HepG2 (cell line): ENCODE results near the gene ITGB5.

ENCODE experiments used
- HDAC1 ChIP-seq: sonication (generic); formaldehyde crosslinking; IDR thresholded peaks from 2 replicates; pipeline ENCODE4 v1.5.1; 2020; ENCODE audit warnings: mild to moderate bottlenecking, missing genetic modification reagents
- TF ChIP-seq, protein P1 (sequence below): fragments of 450-650 bp; IDR thresholded peaks from 2 replicates; pipeline ENCODE4 v1.6.1; 2017; ENCODE audit warnings: mild to moderate bottlenecking

DNA sequence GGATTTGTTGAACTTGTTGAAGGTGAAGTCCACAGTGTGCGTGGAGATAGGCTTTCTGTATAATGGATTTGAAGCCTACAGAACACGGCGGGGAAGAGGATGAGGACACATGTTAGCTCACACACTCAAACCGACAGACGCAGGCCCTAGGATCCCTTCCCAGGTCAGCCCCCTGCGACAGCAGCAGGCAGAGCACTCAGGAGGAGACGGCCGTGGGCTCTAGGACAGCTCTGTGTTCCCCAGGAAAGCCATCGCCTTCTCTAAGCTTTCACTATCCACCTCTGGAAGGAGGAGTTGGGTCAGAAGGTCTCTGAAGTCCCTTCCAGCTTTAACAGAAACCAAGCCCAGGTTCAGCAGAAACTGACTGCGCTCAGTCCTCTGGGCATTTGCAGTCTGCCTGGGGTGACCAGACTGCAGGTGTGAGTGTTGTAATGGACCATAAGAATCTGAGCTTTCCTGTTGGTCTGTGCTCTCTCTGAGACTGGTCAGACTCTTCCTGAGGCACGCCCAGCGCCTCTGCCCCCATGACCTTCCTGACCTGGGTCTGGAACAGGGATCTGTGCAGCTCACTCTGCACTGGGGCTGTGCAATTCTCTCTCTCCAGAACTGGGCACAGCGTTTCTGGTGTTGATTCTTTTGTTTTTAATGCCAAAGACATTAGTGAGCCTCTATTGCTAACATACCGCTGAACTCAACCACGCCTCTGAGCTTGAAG lies 123.4 kb downstream of the ITGB5 start:
- TF ChIP-seq, protein P1, sequence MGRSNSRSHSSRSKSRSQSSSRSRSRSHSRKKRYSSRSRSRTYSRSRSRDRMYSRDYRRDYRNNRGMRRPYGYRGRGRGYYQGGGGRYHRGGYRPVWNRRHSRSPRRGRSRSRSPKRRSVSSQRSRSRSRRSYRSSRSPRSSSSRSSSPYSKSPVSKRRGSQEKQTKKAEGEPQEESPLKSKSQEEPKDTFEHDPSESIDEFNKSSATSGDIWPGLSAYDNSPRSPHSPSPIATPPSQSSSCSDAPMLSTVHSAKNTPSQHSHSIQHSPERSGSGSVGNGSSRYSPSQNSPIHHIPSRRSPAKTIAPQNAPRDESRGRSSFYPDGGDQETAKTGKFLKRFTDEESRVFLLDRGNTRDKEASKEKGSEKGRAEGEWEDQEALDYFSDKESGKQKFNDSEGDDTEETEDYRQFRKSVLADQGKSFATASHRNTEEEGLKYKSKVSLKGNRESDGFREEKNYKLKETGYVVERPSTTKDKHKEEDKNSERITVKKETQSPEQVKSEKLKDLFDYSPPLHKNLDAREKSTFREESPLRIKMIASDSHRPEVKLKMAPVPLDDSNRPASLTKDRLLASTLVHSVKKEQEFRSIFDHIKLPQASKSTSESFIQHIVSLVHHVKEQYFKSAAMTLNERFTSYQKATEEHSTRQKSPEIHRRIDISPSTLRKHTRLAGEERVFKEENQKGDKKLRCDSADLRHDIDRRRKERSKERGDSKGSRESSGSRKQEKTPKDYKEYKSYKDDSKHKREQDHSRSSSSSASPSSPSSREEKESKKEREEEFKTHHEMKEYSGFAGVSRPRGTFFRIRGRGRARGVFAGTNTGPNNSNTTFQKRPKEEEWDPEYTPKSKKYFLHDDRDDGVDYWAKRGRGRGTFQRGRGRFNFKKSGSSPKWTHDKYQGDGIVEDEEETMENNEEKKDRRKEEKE: no peak
- TF ChIP-seq HDAC1 (CRISPR knock-in tag): no peak
